Liver (tissue), 9 donors: ENCODE measurements around the gene SCAI. TPM values are rescaled to one million over a fixed set of nuclear protein-coding genes. Genes with fewer than 3 reads are reported as not detected.

Source experiments
- DNase-seq: peaks from one replicate; pipeline ENCODE4 v3.0.0-alpha.2; 2017; ENCODE audit warnings: low spot score
- H3K27ac ChIP-seq, 2 donors: one replicate each; pipeline ENCODE4 v1.7.0; 2013; ENCODE audit warnings: inconsistent platforms in 2 of 2, low read length in 2 of 2, control low read depth in 1 of 2, low read depth in 1 of 2, mild to moderate bottlenecking in 1 of 2
- H3K27me3 ChIP-seq, 4 donors: one replicate each; pipeline versions ENCODE4 v1.6.1 to v1.7.0; 2013; ENCODE audit warnings: low read length in 3 of 4, inconsistent platforms in 1 of 4, mild to moderate bottlenecking in 1 of 4, moderate library complexity in 1 of 4; ENCODE audit not compliant: control insufficient read depth in 4 of 4, insufficient read depth in 4 of 4
- H3K36me3 ChIP-seq, 4 donors: one replicate each; pipeline versions ENCODE4 v1.6.1 to v1.7.0; 2013; ENCODE audit warnings: low read length in 3 of 4, mild to moderate bottlenecking in 3 of 4, low read depth in 1 of 4, moderate library complexity in 1 of 4; ENCODE audit not compliant: control insufficient read depth in 4 of 4, insufficient read depth in 3 of 4
- H3K4me1 ChIP-seq, 4 donors: one replicate each; pipeline versions ENCODE4 v1.6.1 to v1.7.0; 2013; ENCODE audit warnings: low read length in 3 of 4, mild to moderate bottlenecking in 3 of 4, moderate library complexity in 1 of 4; ENCODE audit not compliant: control insufficient read depth in 4 of 4, insufficient read depth in 4 of 4
- H3K4me3 ChIP-seq, 3 donors: one replicate each; pipeline versions ENCODE4 v1.6.1 to v1.7.0; 2013; ENCODE audit warnings: low read length in 3 of 3, control low read depth in 1 of 3, low read depth in 1 of 3, mild to moderate bottlenecking in 1 of 3
- H3K9ac ChIP-seq, 2 donors: one replicate each; pipeline ENCODE4 v1.7.0; 2013; ENCODE audit warnings: low read length in 2 of 2, mild to moderate bottlenecking in 2 of 2, moderate library complexity in 2 of 2, control low read depth in 1 of 2, low read depth in 1 of 2
- H3K9me3 ChIP-seq, 4 donors: one replicate each; pipeline versions ENCODE4 v1.6.1 to v1.7.0; 2013; ENCODE audit warnings: low read length in 3 of 4; ENCODE audit not compliant: control insufficient read depth in 4 of 4
- EGR1 ChIP-seq, 2 donors: IDR thresholded peaks; 2 replicates each; pipeline ENCODE4 v1.6.1; 2016 to 2018; ENCODE audit warnings: antibody characterized with exemption in 2 of 2, low read depth in 2 of 2
- FOXA1 ChIP-seq: IDR thresholded peaks from 2 replicates; pipeline ENCODE4 v1.6.1; 2016; ENCODE audit warnings: antibody characterized with exemption
- GABPA ChIP-seq, 2 donors: IDR thresholded peaks in 1 of 2; conservative IDR thresholded peaks in 1 of 2; 2 replicates each; pipeline ENCODE4 v1.6.1; 2016; ENCODE audit warnings: antibody characterized with exemption in 2 of 2, mild to moderate bottlenecking in 1 of 2, moderate library complexity in 1 of 2
- HNF4A ChIP-seq, 2 donors: conservative IDR thresholded peaks; 2 replicates each; pipeline ENCODE4 v1.6.1; 2016; ENCODE audit warnings: antibody characterized with exemption in 2 of 2, mild to moderate bottlenecking in 2 of 2
- HNF4G ChIP-seq: IDR thresholded peaks from 2 replicates; pipeline ENCODE4 v1.6.1; 2016; ENCODE audit warnings: antibody characterized with exemption
- JUND ChIP-seq, 2 donors: IDR thresholded peaks; 2 replicates each; pipeline ENCODE4 v1.6.1; 2016; ENCODE audit warnings: antibody characterized with exemption in 2 of 2
- NR2F2 ChIP-seq: IDR thresholded peaks from 2 replicates; pipeline ENCODE4 v1.6.1; 2016; ENCODE audit warnings: antibody characterized with exemption
- RAD21 ChIP-seq, 2 donors: IDR thresholded peaks; 2 replicates each; pipeline ENCODE4 v1.6.1; 2016; ENCODE audit warnings: antibody characterized with exemption in 2 of 2, mild to moderate bottlenecking in 2 of 2
- RXRA ChIP-seq, 2 donors: IDR thresholded peaks; 2 replicates each; pipeline ENCODE4 v1.6.1; 2017 to 2018; ENCODE audit warnings: antibody characterized with exemption in 2 of 2, mild to moderate bottlenecking in 1 of 2
- SP1 ChIP-seq: IDR thresholded peaks from 2 replicates; pipeline ENCODE4 v1.6.1; 2018; ENCODE audit warnings: antibody characterized with exemption, mild to moderate bottlenecking
- TAF1 ChIP-seq: conservative IDR thresholded peaks from 2 replicates; pipeline ENCODE4 v1.6.1; 2016; ENCODE audit warnings: antibody characterized with exemption, mild to moderate bottlenecking
- YY1 ChIP-seq: IDR thresholded peaks from 2 replicates; pipeline ENCODE4 v1.6.1; 2016; ENCODE audit warnings: antibody characterized with exemption, mild to moderate bottlenecking
- WGBS: extraction: QIAGEN DNeasy Blood & Tissue Kit; methylation state at CpG from one replicate; pipeline ENCODE4 v1.1.7; 2013; 5-methylcytosine and 5-hydroxymethylcytosine counted together
- polyA plus RNA-seq, 2 donors: library from polyadenylated mRNA; stranded (reverse) in 1 of 2; unstranded in 1 of 2; fragments of 200-250 nt in 1 of 2; fragments of >200 nt in 1 of 2; fragmentation: Nextera tagmentation in 1 of 2; extraction: Ambion mirVana in 1 of 2; gene quantifications; one replicate each; pipeline versions ENCODE4 v1.2.1 to v1.2.3, GENCODE V29; 2013 to 2015
- total RNA-seq, 2 donors: library from RNA; depleted of rRNA; stranded (reverse); fragments of >200 nt; gene quantifications; one replicate each; pipeline ENCODE4 v1.2.3, GENCODE V29; 2014
- TF ChIP-seq, protein P1 (sequence below): IDR thresholded peaks from 2 replicates; pipeline ENCODE4 v1.6.1; 2016; ENCODE audit warnings: antibody characterized with exemption
- TF ChIP-seq, protein P2 (sequence below): IDR thresholded peaks from 2 replicates; pipeline ENCODE4 v1.6.1; 2016; ENCODE audit warnings: antibody characterized with exemption, mild to moderate bottlenecking
- TF ChIP-seq, protein P3 (sequence below): IDR thresholded peaks from 2 replicates; pipeline ENCODE4 v1.6.1; 2016; ENCODE audit warnings: antibody characterized with exemption
- TF ChIP-seq, protein P4 (sequence below): IDR thresholded peaks from 2 replicates; pipeline ENCODE4 v1.6.1; 2016; ENCODE audit warnings: antibody characterized with exemption
- donor health status: healthy.
- donor health status: healthy.
- donor health status: healthy.
- donor health status: healthy.
- donor health status: healthy.

The SCAI gene
- total and polyA plus RNA-seq, 4 donors: 0.24 to 5.3 (median 1.6) TPM

DNA sequence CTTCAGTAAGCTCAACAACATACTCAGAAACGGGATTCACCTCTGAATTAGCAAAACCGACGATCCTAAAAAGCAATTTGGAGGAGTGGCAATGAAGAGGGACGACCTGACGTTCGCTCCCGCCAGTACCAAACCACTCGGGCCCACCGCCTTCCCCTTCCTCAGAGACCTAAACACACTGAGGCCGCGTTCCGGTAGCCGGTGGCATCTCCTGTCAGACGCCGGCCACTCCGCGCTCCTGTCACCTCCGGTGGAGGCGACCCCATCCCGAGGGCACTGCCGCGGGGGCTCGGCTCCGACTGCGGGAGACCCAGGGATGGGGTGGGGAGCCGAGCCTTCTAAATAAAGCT, 45.7 kb upstream of the SCAI start:
- H3K27ac ChIP-seq: peak overlapping the region; percentile 88 to 90
- peaks cover 8 to 23% (median 20%) of the 10 kb centered on the region in 4 donors for H3K4me1 ChIP-seq
- DNase-seq: peak; percentile 50
- H3K36me3 ChIP-seq: no peaks in the 10 kb centered on the region
- H3K27me3 ChIP-seq: no peaks in the 10 kb centered on the region
- H3K9me3 ChIP-seq: no peaks in the 10 kb centered on the region
- peak overlapping the region; percentile 63 to 71 for H3K9ac ChIP-seq
- no peak for TF ChIP-seq HNF4G
- no peak for TF ChIP-seq TAF1
- no peak for TF ChIP-seq SP1
- WGBS: under 1% methylated on average over 26 of the region's 26 CpGs
- peak overlapping the region; percentile 65 to 98 (median 95) for H3K4me3 ChIP-seq

DNA sequence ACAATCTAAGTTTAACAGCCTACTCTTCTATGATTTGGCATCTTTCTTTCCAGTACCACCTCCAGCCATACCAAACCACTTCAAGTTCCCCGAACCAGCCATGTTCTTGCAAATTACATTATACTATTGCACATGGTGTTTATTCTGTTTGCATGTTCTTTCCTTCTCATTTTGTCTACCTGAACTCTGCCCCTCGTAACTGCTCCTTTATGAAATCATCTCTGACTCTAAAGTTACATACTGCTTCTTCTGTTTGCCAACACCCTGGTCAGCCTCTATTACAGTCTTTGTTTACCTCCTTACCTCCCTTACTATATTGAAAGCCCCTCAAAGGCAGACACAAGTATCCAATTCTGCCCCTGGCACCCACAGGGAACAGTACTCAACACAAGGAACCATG, 40.2 kb upstream of the SCAI start:
- H3K9me3 ChIP-seq: no peaks in the 10 kb centered on the region
- 73% methylated on average over 2 of the region's 2 CpGs for WGBS
- no peaks in the 10 kb centered on the region for H3K27me3 ChIP-seq
- no peaks in the 10 kb centered on the region for H3K36me3 ChIP-seq
- H3K4me1 ChIP-seq: peaks cover 10 to 17% (median 15%) of the 10 kb centered on the region in 4 donors
- TF ChIP-seq TAF1: no peak
- TF ChIP-seq GABPA (IDR thresholded peaks at IDR 0.05 in 1 of 2, conservative IDR thresholded peaks at IDR 0.05 in 1 of 2): no peak
- no peak for TF ChIP-seq EGR1 (IDR thresholded peaks at IDR 0.05; ENCODE audit: low read depth in 2 of 2)
- TF ChIP-seq, protein P1, sequence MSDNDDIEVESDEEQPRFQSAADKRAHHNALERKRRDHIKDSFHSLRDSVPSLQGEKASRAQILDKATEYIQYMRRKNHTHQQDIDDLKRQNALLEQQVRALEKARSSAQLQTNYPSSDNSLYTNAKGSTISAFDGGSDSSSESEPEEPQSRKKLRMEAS: no peak
- TF ChIP-seq, protein P2, sequence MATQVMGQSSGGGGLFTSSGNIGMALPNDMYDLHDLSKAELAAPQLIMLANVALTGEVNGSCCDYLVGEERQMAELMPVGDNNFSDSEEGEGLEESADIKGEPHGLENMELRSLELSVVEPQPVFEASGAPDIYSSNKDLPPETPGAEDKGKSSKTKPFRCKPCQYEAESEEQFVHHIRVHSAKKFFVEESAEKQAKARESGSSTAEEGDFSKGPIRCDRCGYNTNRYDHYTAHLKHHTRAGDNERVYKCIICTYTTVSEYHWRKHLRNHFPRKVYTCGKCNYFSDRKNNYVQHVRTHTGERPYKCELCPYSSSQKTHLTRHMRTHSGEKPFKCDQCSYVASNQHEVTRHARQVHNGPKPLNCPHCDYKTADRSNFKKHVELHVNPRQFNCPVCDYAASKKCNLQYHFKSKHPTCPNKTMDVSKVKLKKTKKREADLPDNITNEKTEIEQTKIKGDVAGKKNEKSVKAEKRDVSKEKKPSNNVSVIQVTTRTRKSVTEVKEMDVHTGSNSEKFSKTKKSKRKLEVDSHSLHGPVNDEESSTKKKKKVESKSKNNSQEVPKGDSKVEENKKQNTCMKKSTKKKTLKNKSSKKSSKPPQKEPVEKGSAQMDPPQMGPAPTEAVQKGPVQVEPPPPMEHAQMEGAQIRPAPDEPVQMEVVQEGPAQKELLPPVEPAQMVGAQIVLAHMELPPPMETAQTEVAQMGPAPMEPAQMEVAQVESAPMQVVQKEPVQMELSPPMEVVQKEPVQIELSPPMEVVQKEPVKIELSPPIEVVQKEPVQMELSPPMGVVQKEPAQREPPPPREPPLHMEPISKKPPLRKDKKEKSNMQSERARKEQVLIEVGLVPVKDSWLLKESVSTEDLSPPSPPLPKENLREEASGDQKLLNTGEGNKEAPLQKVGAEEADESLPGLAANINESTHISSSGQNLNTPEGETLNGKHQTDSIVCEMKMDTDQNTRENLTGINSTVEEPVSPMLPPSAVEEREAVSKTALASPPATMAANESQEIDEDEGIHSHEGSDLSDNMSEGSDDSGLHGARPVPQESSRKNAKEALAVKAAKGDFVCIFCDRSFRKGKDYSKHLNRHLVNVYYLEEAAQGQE: no peak
- TF ChIP-seq NR2F2: no peak
- TF ChIP-seq RXRA (IDR thresholded peaks at IDR 0.05): no peak
- no peak for TF ChIP-seq YY1
- TF ChIP-seq JUND (IDR thresholded peaks at IDR 0.05): no peak
- TF ChIP-seq, protein P3, sequence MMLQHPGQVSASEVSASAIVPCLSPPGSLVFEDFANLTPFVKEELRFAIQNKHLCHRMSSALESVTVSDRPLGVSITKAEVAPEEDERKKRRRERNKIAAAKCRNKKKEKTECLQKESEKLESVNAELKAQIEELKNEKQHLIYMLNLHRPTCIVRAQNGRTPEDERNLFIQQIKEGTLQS: no peak
- TF ChIP-seq RAD21 (IDR thresholded peaks at IDR 0.05): no peak
- TF ChIP-seq, protein P4, sequence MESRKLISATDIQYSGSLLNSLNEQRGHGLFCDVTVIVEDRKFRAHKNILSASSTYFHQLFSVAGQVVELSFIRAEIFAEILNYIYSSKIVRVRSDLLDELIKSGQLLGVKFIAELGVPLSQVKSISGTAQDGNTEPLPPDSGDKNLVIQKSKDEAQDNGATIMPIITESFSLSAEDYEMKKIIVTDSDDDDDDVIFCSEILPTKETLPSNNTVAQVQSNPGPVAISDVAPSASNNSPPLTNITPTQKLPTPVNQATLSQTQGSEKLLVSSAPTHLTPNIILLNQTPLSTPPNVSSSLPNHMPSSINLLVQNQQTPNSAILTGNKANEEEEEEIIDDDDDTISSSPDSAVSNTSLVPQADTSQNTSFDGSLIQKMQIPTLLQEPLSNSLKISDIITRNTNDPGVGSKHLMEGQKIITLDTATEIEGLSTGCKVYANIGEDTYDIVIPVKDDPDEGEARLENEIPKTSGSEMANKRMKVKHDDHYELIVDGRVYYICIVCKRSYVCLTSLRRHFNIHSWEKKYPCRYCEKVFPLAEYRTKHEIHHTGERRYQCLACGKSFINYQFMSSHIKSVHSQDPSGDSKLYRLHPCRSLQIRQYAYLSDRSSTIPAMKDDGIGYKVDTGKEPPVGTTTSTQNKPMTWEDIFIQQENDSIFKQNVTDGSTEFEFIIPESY: no peak
- TF ChIP-seq HNF4A (conservative IDR thresholded peaks at IDR 0.05): no peak
- TF ChIP-seq HNF4G: no peak
- no peak for TF ChIP-seq FOXA1
- DNase-seq: no peak
- H3K4me3 ChIP-seq: no peak overlapping the region
- no peak overlapping the region for H3K27ac ChIP-seq
- no peak overlapping the region for H3K9ac ChIP-seq
